ENCODE data around the gene CHAF1B. TPM values are rescaled to one million over a fixed set of nuclear protein-coding genes. Genes with fewer than 3 reads are reported as not detected.

The CHAF1B gene
- total and polyA plus RNA-seq, 9 of the 15 experiments (the other 6 are each of a cell fraction or from before 2014, with no cell fraction given) = 7.5 to 36.8 (median 21.0) TPM

GRCh38 chr21:36429947-36430546 is 44.9 kb downstream of the CHAF1B start (continued):
- TF ChIP-seq STAT6 (CRISPR knock-in tag; IDR thresholded peaks at IDR 0.05) (no peak), STAT5B (CRISPR knock-in tag; IDR thresholded peaks at IDR 0.05) (no peak), STAT5A (IDR thresholded peaks at IDR 0.05; ENCODE audit: borderline replicate concordance, low read length) (peak; percentile 94), CHD7 (IDR thresholded peaks at IDR 0.05; ENCODE audit: low read depth, low read length) (no peak), SRSF1 (IDR thresholded peaks at IDR 0.05; ENCODE audit: low read depth, low read length) (no peak), ZNF785 (CRISPR knock-in tag; IDR thresholded peaks at IDR 0.05) (no peak), HMBOX1 (IDR thresholded peaks at IDR 0.05) (peak; percentile 88), ZSCAN29 (IDR thresholded peaks at IDR 0.05) (0 out of 2 replicates have a peak, but pooled peaks have one; percentile 27), ZBTB9 (CRISPR knock-in tag; IDR thresholded peaks at IDR 0.05) (peak; percentile 19; the same call in 1 of the 2 replicates)
